Omental fat pad (tissue), 4 donors: ENCODE measurements around the gene VPS35L. TPM values are rescaled to one million over a fixed set of nuclear protein-coding genes. Genes with fewer than 3 reads are reported as not detected.
"Not testable (repeated sequence)": the region's sequence is repeated elsewhere in the genome, so short reads cannot be mapped to it uniquely, and the experiment has no call there.

ENCODE experiments used
- ATAC-seq: fragments of 150-250 bp; one replicate; pipeline ENCODE4 v1.9.1; 2016; ENCODE audit warnings: mild to moderate bottlenecking, moderate library complexity; ENCODE audit not compliant: low FRiP score
- DNase-seq: peaks from one replicate; pipeline ENCODE4 v3.0.0-alpha.2; 2019; ENCODE audit warnings: low spot score
- CTCF ChIP-seq, 3 donors: fragments of 450-650 bp; IDR thresholded peaks; one replicate each; pipeline ENCODE4 v1.5.1; 2016 to 2017; ENCODE audit warnings: antibody characterized with exemption in 3 of 3, mild to moderate bottlenecking in 3 of 3, moderate library complexity in 2 of 3
- total RNA-seq, 4 donors: library from RNA; depleted of rRNA; stranded (reverse); fragments of >200 nt; gene quantifications; one replicate each; pipeline ENCODE4 v1.1.0, GENCODE V29; 2016

VPS35L gene
- total RNA-seq, 4 donors from 2014 or later, result 42.4 to 59.3 (median 43.1) TPM

GRCh38 chr16:19662351-19662750 lies 106.8 kb downstream of the VPS35L start:
- no peak for DNase-seq
- ATAC-seq, result no peak
- TF ChIP-seq CTCF (IDR thresholded peaks at IDR 0.05), result no peak

- ATAC-seq, result no peak
- TF ChIP-seq CTCF (IDR thresholded peaks at IDR 0.05), result no peak
- no peak for DNase-seq
Measured at GRCh38 chr16:19664166-19664565, 108.7 kb downstream of the VPS35L start.

DNA sequence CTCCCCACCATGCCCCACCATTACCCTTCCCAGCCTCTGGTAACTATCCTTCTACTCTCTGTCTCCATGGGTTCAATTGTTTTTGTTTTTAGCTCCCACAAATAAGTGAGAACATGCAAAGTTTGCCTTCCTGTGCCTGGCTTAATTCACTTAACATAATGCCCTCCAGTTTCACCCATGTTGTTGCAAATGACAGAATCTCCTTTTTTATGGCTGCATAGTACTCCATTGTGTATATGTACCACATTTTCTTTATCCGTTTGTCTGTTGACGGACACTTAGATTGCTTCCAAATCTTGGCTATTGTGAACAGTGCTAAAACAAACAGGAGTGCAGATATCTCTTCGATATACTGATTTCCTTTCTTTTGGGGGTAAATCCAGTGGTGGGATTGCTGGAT lies 109.8 kb downstream of the VPS35L start:
- ATAC-seq, DNase-seq: not testable (repeated sequence)

DNA sequence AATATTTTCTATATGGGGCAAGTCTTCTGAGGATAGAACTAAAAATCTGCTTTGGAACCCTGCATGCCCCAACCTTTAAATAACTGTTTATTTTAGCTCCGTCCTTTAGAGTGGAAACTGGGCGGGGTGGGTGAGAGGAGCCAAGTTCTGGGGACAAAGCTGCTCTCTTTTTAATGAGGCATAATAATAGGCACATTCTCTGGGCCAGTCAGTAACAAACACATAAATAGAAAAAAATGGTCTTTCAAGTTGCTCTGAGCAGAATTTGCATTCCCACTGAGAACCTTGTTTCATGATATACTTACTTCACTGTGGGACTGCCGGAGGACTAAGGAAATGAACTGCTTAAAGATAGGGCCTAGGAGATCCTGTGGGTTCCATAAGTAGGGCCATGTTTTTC lies 111.0 kb downstream of the VPS35L start:
- ATAC-seq, result no peak
- TF ChIP-seq CTCF (IDR thresholded peaks at IDR 0.05), result no peak
- no peak for DNase-seq

DNA sequence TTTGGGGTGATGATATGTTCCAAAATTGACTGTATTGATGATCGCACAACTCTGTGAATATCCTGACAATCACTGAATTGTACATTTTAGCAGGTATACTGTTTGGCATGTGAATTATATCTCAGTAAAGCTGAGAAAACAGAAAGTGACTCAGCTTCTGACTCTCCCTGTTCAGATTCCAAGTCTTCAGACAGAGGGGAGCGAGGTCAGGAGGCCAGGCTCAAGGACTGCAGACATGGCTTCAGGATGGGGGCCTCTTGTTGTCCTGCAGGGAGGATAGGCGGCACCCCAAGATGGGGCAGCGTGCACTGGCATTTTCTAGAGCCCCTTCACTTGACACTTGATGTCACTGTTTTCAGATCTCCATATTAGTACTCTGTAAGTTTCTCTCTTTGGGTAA lies 116.9 kb downstream of the VPS35L start:
- DNase-seq (no peak), ATAC-seq (no peak)
- TF ChIP-seq CTCF (IDR thresholded peaks at IDR 0.05), result no peak

GRCh38 chr16:19674485-19674884 lies 119.0 kb downstream of the VPS35L start:
- ATAC-seq, result no peak
- no peak for TF ChIP-seq CTCF (IDR thresholded peaks at IDR 0.05)
- DNase-seq, result no peak

- no peak for DNase-seq
- no peak for ATAC-seq
- no peak for TF ChIP-seq CTCF (IDR thresholded peaks at IDR 0.05)
Measured at GRCh38 chr16:19677402-19677801, 121.9 kb downstream of the VPS35L start.

DNA sequence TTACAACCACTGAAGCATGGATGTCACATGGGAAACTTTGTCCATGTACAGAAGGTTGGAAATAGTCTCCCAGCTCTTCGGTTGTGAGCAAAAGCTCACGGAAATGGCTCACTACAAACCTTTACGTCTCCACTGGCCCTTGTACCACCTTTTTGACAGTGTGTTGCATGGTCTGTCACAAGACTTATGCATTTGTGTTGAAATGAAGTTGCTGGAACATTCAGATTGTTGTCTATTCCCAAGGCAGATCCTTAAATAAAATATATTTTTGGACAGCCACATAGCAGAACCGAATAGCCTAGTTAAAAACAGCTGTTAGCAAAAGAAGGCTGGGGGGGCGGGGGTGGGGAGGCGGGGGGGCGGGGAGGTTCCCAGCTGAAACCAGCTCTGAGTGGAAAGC lies 123.3 kb downstream of the VPS35L start:
- DNase-seq (no peak), ATAC-seq (no peak)
- TF ChIP-seq CTCF (IDR thresholded peaks at IDR 0.05), result no peak

- not testable (repeated sequence) for DNase-seq, ATAC-seq
Measured at GRCh38 chr16:19679281-19679680, 123.8 kb downstream of the VPS35L start.
